GM18502 (cell line): ENCODE results near the gene PUM2.

Experiments used
- ATAC-seq: cut with Tn5 transposase; IDR thresholded peaks from one replicate; pipeline ENCODE4 v1.9.1; 2021; ENCODE audit warnings: mild to moderate bottlenecking; ENCODE audit not compliant: unreplicated experiment, poor library complexity

Gene PUM2

GRCh38 chr2:20220806-20221554 lies 129.7 kb downstream of the PUM2 start:
- ATAC-seq = no peak

DNA sequence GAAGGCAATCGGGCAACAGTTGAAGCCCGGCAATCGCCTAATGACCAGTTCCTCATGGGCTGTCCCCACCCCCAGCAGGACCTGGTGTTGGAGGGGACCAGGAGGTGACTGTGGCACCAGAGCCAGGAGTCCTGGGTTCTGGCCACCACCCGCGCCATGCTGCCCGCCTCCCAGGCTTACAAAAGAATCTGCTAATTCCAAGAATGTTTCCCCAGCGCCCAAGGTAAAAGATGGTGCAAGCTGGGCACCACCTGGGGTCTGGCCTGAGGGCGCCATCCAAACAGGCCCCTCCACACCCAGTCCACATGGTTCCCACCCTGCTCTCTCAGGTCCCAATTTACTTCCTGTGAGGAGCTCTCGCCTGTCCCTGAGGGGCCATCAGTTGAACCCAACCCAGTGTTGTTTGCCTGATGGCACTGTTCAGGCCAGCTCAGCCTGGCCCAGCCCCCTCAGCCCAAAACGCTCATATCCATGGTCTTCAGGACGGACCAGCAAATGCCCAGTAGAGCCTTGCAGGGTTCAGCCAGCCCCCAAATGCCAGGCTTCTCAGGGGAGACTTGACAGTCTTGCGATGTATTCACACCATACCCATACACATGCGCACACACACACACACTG lies 130.8 kb downstream of the PUM2 start:
- ATAC-seq = no peak

GRCh38 chr2:20218331-20219320 lies 132.0 kb downstream of the PUM2 start:
- ATAC-seq = no peak

GRCh38 chr2:20217041-20217970 lies 133.3 kb downstream of the PUM2 start:
- ATAC-seq = no peak

- ATAC-seq = no peak
Measured at GRCh38 chr2:20216130-20217025, 134.3 kb downstream of the PUM2 start.

DNA sequence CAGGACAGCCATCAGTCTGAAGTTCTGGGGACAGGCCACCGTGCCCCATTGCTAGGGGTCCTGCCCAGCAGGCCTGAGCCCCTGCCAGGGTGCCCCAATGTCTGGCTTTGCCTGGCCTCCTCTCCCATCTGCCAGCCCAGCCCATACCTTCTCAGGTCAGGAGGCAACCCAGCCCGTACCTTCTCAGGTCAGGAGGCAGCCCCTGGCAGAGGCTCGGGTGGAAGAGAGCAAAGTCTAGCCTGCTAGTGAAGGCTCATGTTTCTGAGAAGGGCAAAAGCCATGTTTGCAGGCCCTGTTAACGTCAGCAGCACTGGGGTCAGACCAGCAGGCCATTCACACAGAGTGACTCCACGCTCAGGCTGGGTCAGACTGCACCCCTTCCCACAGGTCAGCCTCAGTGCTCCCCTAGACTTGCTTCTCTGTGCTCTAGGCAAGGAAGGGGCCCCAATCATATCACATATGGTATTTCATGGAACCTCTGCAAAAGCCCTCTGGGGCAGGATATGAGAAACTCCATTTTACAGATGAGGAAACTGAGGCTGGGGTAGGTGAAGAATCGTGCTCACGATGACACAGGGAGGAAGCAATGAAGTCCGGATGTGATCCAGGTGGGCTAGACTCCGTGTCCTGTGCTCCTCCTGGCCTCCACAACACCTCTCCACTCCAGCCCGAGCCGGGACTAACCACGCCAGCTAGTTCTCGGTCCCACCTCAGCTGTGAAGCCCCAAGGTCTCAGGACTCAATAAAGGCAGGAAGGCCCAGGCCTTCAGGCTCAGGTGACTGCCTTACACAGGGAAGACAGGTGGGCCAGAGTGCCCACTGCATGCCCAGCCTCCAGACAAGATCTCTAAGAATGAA lies 135.2 kb downstream of the PUM2 start:
- no peak for ATAC-seq

DNA sequence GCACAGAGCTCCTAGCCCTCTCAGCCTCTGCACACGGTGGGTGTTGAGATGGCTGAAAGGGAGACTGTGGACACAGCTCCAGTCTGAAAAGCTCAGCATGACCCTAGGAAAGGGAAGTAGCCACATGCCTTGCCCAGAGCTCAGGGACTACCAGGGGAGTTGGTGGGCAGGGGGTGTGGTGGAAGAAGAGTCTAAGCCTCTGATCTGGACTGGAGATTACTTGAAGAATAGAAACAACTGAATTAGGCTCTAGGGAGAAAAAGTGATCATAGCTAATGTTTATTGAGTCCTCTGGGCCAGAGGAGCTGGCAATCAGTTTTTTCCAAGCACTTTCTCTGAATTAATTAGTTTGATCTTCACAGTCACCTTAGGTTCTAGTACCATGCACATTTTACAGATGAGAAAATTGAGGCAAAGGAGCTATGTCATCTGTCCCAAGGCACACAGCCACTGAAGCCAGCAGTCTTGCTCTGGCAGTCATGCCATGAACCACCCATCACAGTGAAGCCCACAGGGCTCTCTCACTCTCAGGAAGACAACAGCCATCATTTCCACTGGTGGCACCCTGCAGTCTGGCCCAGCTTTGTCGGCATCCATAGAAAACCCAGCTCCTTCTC lies 136.0 kb downstream of the PUM2 start:
- ATAC-seq = no peak

- no peak for ATAC-seq
Measured at GRCh38 chr2:20213651-20214565, 136.7 kb downstream of the PUM2 start.

- no peak for ATAC-seq
Measured at GRCh38 chr2:20212871-20213503, 137.7 kb downstream of the PUM2 start.

- ATAC-seq = peak; percentile 42
Measured at GRCh38 chr2:20212459-20212870, 138.2 kb downstream of the PUM2 start.

- ATAC-seq = no peak
Measured at GRCh38 chr2:20211860-20212458, 138.7 kb downstream of the PUM2 start.

GRCh38 chr2:20211420-20211819 lies 139.2 kb downstream of the PUM2 start:
- no peak for ATAC-seq

DNA sequence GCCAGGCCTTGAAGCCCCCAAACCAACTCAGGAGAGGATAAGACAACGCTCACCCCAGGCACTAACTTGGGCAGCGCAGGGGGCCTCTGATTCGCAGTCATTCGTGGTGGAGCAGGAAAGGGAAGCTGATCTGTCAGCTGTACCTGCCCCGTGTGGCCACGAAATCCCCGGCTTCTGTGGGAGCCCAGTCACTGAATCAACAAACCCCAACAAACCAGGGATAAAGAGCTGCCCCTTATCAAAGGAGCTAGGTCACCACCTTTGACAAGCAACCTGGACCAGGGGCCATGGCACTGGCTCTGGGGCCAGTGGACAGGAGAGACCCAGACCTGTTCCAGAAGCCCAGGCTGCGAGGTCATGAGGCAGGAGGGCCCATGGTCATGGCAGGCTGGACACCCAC lies 140.2 kb downstream of the PUM2 start:
- no peak for ATAC-seq

DNA sequence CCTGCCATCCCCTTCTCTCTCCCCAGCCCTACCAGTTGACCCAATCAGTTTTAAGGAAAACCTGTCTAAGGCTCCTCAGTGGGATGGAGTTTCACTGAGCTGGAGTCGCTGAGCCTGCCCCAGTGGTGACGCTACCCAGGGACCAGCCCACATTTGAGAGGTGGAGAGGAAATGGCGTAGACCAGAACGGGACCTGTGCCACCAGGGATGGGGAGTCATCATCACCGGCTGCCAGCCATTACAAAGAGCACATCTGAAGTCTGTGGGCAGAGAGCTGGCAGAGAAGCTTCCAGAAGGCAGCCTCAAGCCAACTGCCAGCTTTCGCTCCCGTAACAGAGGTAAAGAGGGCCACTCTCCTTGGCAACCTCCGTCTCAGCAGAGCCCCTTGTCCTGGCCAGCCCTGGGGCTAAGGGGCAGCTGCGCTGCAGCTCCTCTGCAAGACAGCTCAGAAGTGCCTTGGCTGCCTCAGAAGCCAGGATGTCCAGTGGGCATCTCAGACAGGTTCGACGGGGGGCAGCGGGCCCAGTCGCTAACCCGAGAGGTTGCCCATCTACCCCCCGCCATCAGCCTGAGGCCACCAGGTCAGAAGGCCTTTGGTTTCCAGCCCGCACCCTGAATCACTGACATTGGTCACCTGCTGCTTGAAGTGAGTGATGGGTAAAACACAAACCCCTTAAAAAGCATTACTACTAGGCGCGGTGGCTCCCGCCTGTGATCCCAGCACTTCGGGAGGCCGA lies 141.1 kb downstream of the PUM2 start:
- ATAC-seq = no peak

GRCh38 chr2:20208476-20208859 lies 142.2 kb downstream of the PUM2 start:
- ATAC-seq = peak; percentile 35
